Right lobe of liver (tissue), 6 donors: Measurements from ENCODE around the gene NSUN6. TPM values are rescaled to one million over a fixed set of nuclear protein-coding genes. Genes with fewer than 3 reads are reported as not detected.

Experiments used
- ATAC-seq, 4 donors: fragments of 200-7000 bp; cut with Tn5 transposase; one replicate each; pipeline ENCODE4 v1.9.1; 2020; ENCODE audit warnings: mild to moderate bottlenecking in 4 of 4, moderate library complexity in 4 of 4
- DNase-seq, 3 donors: peaks; one replicate each; pipeline ENCODE4 v3.0.0-alpha.2; 2020
- H3K27ac ChIP-seq, 3 donors: fragments of 200-600 bp; one replicate each; pipeline ENCODE4 v1.8.0; 2022
- H3K27me3 ChIP-seq, 2 donors: fragments of 200-600 bp; one replicate each; pipeline ENCODE4 v1.8.0; 2022
- H3K36me3 ChIP-seq, 4 donors: fragments of 200-600 bp; sonication (generic) in 1 of 4; one replicate each; pipeline versions ENCODE4 v1.5.1 to v1.8.0; 2017 to 2022; ENCODE audit warnings: control low read depth in 1 of 4
- H3K4me1 ChIP-seq, 4 donors: fragments of 200-600 bp; sonication (generic) in 1 of 4; one replicate each; pipeline versions ENCODE4 v1.5.1 to v1.8.0; 2017 to 2022; ENCODE audit warnings: control low read depth in 1 of 4
- H3K4me3 ChIP-seq, 3 donors: fragments of 200-600 bp; one replicate each; pipeline ENCODE4 v1.8.0; 2022
- H3K9me3 ChIP-seq, 4 donors: fragments of 200-600 bp; sonication (generic) in 1 of 4; one replicate each; pipeline versions ENCODE4 v1.5.1 to v1.8.0; 2017 to 2022; ENCODE audit warnings: control low read depth in 1 of 4
- POLR2A ChIP-seq: fragments of 450-650 bp; IDR thresholded peaks from one replicate; pipeline ENCODE4 v1.6.1; 2017; ENCODE audit warnings: antibody characterized with exemption, mild to moderate bottlenecking
- WGBS: methylation state at CpG from one replicate; pipeline ENCODE4 v1.1.6; 2018; ENCODE audit warnings: low coverage, low lambda C conversion rate; ENCODE audit not compliant: insufficient coverage; ENCODE audit errors: missing lambda C conversion rate; 5-methylcytosine and 5-hydroxymethylcytosine counted together
- intact Hi-C, 2 donors: fragments of 100-400 bp; cut with DNase I; formaldehyde crosslinking; loops; one replicate each; pipeline versions ENCODE4 v1.11.2 to v1.14.1; 2022
- total RNA-seq, 6 experiments: library from RNA; depleted of rRNA in 2 of 6; stranded (reverse); fragments of >200 nt in 2 of 6; fragmentation: NEBNext Ultra II Directional in 3 of 6; extraction: Animal tissue kit (Norgen Biotek cat#: 25700) in 3 of 6; gene quantifications; one replicate each; pipeline versions ENCODE4 v1.1.0 to v1.2.4, GENCODE V29; 2016 to 2023
- TF ChIP-seq, protein P1 (sequence below), 4 donors: fragments of 200-600 bp in 3 of 4; fragments of 450-650 bp in 1 of 4; IDR thresholded peaks; one replicate each; pipeline versions ENCODE4 v1.5.1 to v1.8.0; 2016 to 2022; ENCODE audit warnings: antibody characterized with exemption in 4 of 4, mild to moderate bottlenecking in 2 of 4
- donor health status: DM: no; HTN: yes; CAD: no.
- donor health status: DM: no; HTN: no; CAD: no.
- donor health status: DM: no; HTN: no; CAD: no.
- donor health status: DM: no; HTN: yes; CAD: no.
- donor health status: DM: no; HTN: yes; CAD: no.

Gene NSUN6
- total RNA-seq, 6 experiments from 2014 or later = 19.0 to 34.0 (median 27.9) TPM

DNA sequence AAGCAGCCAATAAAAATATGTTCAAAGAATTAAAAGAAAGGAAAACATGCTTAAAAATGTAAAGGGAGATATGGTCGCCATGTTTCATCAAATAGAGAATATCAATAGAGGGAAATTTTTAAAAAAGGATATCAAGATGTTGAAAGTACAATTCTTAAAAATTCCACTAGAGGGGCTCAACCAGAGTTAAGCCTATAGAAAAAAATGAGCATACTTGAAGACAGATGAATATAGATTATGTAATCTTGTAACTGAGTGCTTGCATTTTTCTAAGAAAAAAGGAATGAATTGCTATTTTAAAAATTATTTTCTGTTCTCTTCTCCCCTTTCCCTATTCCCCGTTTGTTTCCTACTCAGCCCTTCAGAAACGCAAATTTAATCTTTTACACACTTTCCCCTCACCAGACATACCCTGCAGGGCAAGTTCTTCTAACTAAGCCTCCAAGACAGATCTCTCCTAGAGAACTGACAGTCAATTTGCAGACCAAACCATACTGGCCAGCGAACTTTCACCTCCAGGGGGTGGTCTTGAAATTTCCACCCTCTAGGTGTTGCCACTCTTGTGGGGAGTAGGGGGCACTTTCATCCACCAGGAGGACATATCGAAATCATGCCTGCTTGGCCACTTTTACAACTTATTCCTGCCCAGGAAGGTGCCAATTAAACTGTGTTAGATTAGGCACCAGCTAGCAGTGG lies 67.7 kb downstream of the NSUN6 start:
- ATAC-seq = no peak
- Histone ChIP-seq H3K9me3 (no peaks in the 10 kb centered on the region), H3K36me3 (peaks cover 0 to 50% (median 34%) of the 10 kb centered on the region in 4 donors), H3K27me3 (no peaks in the 10 kb centered on the region), H3K4me1 (no peaks in the 10 kb centered on the region), H3K27ac (no peak overlapping the region), H3K4me3 (no peak overlapping the region)
- intact Hi-C loops = no loop called here
- no peak for TF ChIP-seq POLR2A
- TF ChIP-seq, protein P1, sequence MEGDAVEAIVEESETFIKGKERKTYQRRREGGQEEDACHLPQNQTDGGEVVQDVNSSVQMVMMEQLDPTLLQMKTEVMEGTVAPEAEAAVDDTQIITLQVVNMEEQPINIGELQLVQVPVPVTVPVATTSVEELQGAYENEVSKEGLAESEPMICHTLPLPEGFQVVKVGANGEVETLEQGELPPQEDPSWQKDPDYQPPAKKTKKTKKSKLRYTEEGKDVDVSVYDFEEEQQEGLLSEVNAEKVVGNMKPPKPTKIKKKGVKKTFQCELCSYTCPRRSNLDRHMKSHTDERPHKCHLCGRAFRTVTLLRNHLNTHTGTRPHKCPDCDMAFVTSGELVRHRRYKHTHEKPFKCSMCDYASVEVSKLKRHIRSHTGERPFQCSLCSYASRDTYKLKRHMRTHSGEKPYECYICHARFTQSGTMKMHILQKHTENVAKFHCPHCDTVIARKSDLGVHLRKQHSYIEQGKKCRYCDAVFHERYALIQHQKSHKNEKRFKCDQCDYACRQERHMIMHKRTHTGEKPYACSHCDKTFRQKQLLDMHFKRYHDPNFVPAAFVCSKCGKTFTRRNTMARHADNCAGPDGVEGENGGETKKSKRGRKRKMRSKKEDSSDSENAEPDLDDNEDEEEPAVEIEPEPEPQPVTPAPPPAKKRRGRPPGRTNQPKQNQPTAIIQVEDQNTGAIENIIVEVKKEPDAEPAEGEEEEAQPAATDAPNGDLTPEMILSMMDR (IDR thresholded peaks at IDR 0.05) = peak in 3 of 4 donors; percentile 8 to 27 (median 25)
- 95% methylated on average over 5 of the region's 5 CpGs for WGBS
- no peak for DNase-seq

DNA sequence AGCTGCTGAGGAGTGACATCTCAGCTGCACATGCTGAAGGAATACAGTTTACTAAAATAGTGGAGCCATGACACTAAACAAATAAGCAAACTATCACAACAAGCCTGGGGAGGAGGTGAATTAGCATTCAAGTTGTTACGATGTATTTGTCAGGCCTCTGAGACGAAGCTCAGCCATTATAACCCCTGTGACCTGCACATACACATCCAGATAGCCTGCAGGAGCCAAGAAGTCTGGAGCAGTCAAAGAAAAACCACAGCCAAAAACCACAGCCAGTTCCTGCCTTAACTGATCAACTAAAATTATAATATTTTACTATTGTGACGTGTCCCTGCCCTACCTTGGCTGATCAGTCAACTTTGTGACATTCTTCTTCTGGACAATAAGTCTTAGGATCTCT lies 68.6 kb downstream of the NSUN6 start:
- no peaks in the 10 kb centered on the region for H3K4me1 ChIP-seq
- DNase-seq (no peak), ATAC-seq (no peak)
- H3K36me3 ChIP-seq = peaks cover 0 to 53% (median 35%) of the 10 kb centered on the region in 4 donors
- H3K27me3 ChIP-seq = no peaks in the 10 kb centered on the region
- no peak for TF ChIP-seq POLR2A
- TF ChIP-seq, protein P1 (IDR thresholded peaks at IDR 0.05) = no peak
- H3K27ac ChIP-seq = no peak overlapping the region
- H3K9me3 ChIP-seq = no peaks in the 10 kb centered on the region
- intact Hi-C loops = no loop called here
- 71% methylated on average over 2 of the region's 3 CpGs for WGBS
- no peak overlapping the region for H3K4me3 ChIP-seq

DNA sequence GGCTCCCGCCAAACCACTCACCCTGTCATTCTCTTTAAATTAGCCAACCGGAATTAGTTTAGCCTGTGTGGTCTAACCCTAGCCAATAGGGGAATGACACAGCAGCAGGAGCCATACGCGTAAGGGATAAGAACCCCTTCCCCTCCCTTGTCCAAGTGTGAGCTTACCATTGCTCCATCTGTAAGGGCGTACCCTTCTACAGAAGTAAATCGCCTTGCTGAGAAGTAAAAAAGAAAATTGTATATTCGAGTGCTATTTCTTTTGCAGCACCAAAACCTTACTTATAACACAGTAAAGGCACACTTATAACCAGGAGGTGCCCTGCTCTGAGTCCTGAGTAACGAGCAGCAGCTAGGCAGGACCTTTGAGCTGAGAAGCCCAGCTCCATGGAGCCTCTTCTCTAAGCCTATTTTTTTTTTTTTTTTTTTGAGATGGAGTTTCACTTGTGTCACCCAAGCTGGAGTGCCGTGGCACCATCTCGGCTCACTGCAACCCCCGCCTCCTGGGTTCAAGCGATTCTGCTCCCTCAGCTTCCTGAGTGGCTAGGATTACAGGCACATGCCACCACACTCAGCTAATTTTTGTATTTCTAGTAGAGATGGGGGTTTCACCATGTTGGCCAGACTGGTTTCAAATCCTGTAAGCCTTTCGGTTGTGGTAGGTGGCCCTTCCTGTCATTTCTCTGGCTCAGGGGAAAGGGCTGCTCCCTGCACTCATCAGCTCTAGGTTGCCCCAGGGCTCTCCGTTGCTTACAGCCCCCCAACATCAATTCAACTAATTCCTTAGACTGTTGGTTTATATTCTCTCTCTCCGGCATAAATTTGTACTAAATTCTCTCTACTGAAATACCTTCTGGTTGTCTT lies 73.3 kb downstream of the NSUN6 start:
- Histone ChIP-seq H3K27ac (no peak overlapping the region), H3K9me3 (no peaks in the 10 kb centered on the region), H3K4me1 (no peaks in the 10 kb centered on the region), H3K27me3 (no peaks in the 10 kb centered on the region), H3K36me3 (peaks cover 0 to 38% (median 23%) of the 10 kb centered on the region in 4 donors), H3K4me3 (no peak overlapping the region)
- DNase-seq (no peak), ATAC-seq (no peak)
- WGBS = 95% methylated on average over 8 of the region's 15 CpGs
- no peak for TF ChIP-seq POLR2A
- TF ChIP-seq, protein P1 (IDR thresholded peaks at IDR 0.05) = no peak
- intact Hi-C loops = no loop called here

DNA sequence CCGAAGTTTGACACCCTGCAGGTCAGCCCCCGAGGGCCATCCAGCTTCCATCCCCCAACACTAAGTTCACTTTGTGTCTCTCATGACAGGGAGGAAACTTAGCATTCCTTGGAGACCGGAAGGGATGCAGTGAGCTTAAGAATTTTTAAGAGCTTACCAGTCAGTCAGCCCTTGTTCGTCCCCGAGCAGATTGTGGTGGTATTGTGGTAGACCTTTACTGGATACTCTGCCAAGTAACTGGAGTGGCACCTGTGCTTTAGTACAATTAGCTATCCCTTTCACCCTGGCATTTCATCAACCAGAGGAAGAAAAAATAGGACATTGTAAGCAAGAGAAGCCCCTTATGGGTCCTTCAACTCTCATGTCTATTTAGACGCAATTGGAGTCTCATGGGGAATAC lies 74.8 kb downstream of the NSUN6 start:
- H3K27me3 ChIP-seq = no peaks in the 10 kb centered on the region
- H3K9me3 ChIP-seq = no peaks in the 10 kb centered on the region
- DNase-seq (no peak), ATAC-seq (no peak)
- 100% methylated on average over 3 of the region's 6 CpGs for WGBS
- peaks cover 0 to 35% (median 21%) of the 10 kb centered on the region in 4 donors for H3K36me3 ChIP-seq
- intact Hi-C loops = no loop called here
- no peak overlapping the region for H3K4me3 ChIP-seq
- no peaks in the 10 kb centered on the region for H3K4me1 ChIP-seq
- TF ChIP-seq POLR2A = no peak
- TF ChIP-seq, protein P1 (IDR thresholded peaks at IDR 0.05) = no peak
- no peak overlapping the region for H3K27ac ChIP-seq
